Measurements from ENCODE around the gene FBXO42. TPM values are rescaled to one million over a fixed set of nuclear protein-coding genes. Genes with fewer than 3 reads are reported as not detected.

The FBXO42 gene
- total RNA-seq, 1 donor from 2014 or later: 18.4 TPM

DNA sequence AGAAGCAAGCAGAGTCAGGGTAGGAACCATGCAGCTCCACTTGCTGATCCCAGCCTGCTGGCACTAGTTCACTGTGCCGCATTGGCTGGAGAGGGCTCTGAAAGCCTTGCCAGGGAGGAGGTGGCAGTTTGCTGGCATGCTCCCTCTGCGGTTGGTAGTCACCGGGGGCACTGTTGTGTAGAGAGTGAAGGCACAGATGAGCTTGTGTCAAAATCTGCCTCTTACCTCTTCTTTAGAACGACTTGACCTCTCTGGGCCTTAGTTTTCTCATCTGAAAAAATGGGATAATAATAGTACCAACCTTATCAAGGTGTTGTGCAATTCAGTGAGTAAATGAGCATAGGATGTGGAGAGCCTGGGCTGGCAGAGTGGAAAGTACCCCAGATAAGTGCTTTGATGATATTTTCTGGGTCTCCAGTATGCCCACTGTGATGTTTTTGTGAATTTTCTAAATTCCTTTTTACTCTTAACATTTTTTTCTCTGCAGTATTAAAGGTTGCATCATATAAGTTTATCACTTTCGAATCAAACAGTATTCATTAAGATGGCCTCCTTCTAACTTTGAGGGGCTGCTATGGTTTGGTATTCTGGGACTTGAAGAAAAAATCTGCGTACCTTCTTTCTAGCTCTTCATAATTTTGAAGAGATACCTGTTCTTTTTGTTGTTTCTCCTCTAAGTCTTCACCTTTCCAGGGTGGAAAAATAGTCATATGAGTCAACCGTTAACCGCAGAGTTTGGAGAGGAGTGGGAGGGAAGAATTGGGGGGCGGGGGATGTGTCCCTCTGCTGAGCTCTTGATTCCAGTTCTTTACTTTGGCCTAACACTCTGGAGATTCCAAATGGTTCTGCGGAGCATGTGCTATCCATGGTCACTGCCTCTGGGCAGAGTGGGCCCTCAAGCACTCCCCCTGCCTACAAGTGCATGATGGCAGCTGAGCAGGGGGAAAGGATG lies 41.6 kb upstream of the FBXO42 start:
- DNase-seq (ENCODE audit: extremely low spot score, unreplicated experiment): no peak
- Mint-ChIP-seq H3K4me3 (no peak overlapping the region), H3K27ac (no peak overlapping the region), H3K36me3 (peaks cover 16% of the 10 kb centered on the region), H3K4me1 (ENCODE audit: unreplicated experiment) (peaks cover 28% of the 10 kb centered on the region), H3K9me3 (no peaks in the 10 kb centered on the region), H3K27me3 (no peaks in the 10 kb centered on the region)
- TF ChIP-seq, protein P1, sequence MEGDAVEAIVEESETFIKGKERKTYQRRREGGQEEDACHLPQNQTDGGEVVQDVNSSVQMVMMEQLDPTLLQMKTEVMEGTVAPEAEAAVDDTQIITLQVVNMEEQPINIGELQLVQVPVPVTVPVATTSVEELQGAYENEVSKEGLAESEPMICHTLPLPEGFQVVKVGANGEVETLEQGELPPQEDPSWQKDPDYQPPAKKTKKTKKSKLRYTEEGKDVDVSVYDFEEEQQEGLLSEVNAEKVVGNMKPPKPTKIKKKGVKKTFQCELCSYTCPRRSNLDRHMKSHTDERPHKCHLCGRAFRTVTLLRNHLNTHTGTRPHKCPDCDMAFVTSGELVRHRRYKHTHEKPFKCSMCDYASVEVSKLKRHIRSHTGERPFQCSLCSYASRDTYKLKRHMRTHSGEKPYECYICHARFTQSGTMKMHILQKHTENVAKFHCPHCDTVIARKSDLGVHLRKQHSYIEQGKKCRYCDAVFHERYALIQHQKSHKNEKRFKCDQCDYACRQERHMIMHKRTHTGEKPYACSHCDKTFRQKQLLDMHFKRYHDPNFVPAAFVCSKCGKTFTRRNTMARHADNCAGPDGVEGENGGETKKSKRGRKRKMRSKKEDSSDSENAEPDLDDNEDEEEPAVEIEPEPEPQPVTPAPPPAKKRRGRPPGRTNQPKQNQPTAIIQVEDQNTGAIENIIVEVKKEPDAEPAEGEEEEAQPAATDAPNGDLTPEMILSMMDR (conservative IDR thresholded peaks at IDR 0.05): no peak

DNA sequence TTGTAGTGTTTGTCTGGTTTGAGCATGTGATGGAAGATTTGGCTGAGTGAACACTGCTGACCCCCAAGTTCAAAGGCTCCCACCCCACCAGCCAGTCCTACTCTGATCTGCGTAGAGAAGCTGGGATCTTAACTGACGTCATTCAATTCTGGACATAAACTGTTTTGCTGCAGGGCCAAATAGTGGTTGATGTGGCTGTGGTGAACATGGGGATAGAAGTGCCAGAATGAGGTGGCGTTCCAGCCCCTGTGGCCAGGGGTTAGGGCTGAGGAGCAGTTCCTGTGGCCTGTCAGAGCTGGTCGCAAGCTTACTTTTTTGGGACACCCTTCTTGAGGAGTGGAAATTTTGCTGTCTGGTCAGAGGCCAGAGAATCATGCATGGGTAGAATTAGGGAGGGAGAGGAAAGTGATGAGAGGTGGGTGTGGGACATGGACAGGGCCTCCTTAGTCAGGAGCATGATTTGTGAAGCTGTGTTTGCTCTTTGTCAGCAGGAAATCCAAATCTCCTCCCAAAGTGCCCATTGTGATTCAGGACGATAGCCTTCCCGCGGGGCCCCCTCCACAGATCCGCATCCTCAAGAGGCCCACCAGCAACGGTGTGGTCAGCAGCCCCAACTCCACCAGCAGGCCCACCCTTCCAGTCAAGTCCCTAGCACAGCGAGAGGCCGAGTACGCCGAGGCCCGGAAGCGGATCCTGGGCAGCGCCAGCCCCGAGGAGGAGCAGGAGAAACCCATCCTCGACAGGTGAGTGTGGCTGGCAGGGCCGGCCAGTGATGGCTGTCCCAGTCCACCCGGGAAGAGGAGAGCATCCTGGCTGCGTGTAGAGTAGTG lies 40.7 kb upstream of the FBXO42 start:
- Mint-ChIP-seq H3K9me3 (no peaks in the 10 kb centered on the region), H3K4me3 (no peak overlapping the region), H3K4me1 (ENCODE audit: unreplicated experiment) (peaks cover 28% of the 10 kb centered on the region), H3K27ac (no peak overlapping the region), H3K36me3 (peaks cover 16% of the 10 kb centered on the region), H3K27me3 (no peaks in the 10 kb centered on the region)
- TF ChIP-seq, protein P1 (conservative IDR thresholded peaks at IDR 0.05): no peak
- no peak for DNase-seq (ENCODE audit: extremely low spot score, unreplicated experiment)

DNA sequence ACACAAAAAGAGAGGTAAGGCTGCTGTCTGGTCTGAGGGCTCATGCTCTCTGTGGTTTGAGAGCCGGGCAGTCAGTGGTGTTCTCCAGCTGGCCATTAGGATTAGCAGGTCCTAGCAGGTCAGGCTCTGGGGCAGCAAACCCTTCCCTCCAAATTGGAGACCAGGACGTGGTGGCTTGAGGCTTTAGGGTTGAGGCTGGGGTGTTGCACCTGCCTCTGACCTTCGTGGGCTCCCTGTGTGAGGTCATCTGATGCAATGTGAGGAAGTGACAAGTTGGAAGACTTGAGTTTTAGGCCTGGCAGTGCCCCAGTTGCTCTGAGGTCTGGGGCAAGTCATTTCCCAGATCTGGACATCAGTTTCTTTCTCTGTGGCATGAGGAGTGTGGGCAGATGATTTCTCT lies 39.1 kb upstream of the FBXO42 start:
- Mint-ChIP-seq H3K4me1 (ENCODE audit: unreplicated experiment) (peaks cover 40% of the 10 kb centered on the region), H3K9me3 (no peaks in the 10 kb centered on the region), H3K27ac (no peak overlapping the region), H3K36me3 (peaks cover 16% of the 10 kb centered on the region), H3K4me3 (no peak overlapping the region), H3K27me3 (no peaks in the 10 kb centered on the region)
- TF ChIP-seq, protein P1 (conservative IDR thresholded peaks at IDR 0.05): no peak
- no peak for DNase-seq (ENCODE audit: extremely low spot score, unreplicated experiment)

DNA sequence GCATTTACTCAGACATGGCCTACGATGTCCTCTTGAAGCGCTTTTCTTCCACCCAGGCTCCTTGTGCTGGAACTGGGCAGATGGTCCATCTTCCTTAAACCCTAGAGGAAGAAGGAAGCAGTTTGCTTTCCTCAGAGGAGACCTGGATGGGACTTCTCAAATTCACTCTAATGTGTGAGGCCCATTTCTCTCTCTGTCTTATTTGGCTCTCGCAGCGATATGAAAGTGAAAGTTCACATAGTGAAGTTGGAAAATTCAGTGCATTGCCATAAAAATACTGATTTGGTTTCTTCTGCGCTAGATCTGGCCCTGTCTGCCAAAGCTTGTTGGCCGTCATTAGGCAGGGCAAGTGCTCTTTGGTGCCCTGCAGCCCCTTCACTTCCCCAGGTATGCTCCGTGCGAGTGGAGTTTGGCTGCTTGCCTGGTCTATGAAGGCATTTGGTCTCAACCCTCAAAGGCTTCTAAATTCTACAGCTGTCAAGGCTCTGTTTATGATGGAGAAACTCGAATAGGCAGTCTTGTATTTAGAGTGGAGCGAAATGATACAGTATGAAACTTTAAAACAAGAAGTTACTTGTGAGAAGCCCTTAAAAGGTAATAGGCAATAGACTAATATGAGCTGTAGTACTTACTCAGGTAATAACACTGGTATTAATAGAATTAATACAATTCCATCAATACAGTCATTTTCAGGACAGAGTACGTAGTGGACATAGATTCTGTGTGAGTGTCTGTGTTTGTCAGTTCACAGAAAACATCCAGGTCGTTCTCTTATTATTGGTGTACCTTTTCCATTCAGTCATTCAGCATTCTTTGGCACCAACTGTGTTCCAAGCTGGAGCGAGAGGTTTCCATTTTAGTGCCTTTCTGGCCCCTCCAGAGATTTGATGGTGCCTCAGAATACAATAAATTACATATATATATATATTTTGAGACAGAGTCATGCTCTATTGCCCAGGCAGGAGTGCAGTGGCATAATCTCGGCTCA lies 35.2 kb upstream of the FBXO42 start:
- DNase-seq (ENCODE audit: extremely low spot score, unreplicated experiment): no peak
- Mint-ChIP-seq H3K27ac (peak overlapping the region; percentile 57), H3K27me3 (no peaks in the 10 kb centered on the region), H3K4me3 (peak overlapping the region; percentile 11), H3K36me3 (peaks cover 14% of the 10 kb centered on the region), H3K9me3 (no peaks in the 10 kb centered on the region), H3K4me1 (ENCODE audit: unreplicated experiment) (peaks cover 54% of the 10 kb centered on the region)
- TF ChIP-seq, protein P1 (conservative IDR thresholded peaks at IDR 0.05): no peak

Data from type B pancreatic cell (in vitro differentiated cells).